Measurements from ENCODE around the gene KLHL24. TPM values are rescaled to one million over a fixed set of nuclear protein-coding genes. Genes with fewer than 3 reads are reported as not detected.

KLHL24 gene
- total RNA-seq, 1 donor from 2014 or later = 97.2 TPM

DNA sequence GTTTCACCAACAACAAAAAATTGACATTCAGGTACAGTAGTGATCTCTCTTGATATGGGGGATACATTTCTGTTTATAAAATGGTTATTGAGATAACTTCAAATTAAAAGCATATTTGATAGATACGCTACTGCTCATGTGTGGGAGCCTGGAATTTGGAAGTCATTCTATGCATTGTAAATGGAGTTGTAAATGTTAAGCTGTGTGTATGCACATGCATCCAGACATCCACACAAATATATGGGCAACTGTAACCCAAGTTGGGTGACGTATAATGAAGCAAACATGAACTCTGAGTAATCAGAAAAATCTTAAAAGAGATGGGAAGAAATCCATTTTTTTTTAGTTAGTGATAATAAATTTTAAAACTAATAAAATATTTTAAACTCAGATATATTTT, 9.8 kb downstream of the KLHL24 start:
- Histone ChIP-seq H3K9me3 (ENCODE audit: low read depth) (no peaks in the 10 kb centered on the region), H3K4me2 (no peak overlapping the region), H3K27ac (no peak overlapping the region), H2AFZ (replicated peaks) (no peak overlapping the region), H3K9ac (no peak overlapping the region), H3K36me3 (peaks cover 7% of the 10 kb centered on the region), H3K4me3 (no peak overlapping the region), H3K4me1 (no peaks in the 10 kb centered on the region), H3K79me2 (ENCODE audit: low read depth) (peaks cover 17% of the 10 kb centered on the region), H3F3A (ENCODE audit: low read depth) (no peaks in the 10 kb centered on the region), H3K27me3 (no peaks in the 10 kb centered on the region), H4K20me1 (ENCODE audit: low read depth) (peaks cover 6% of the 10 kb centered on the region)
- Mint-ChIP-seq H3K9me3 (peaks cover 4% of the 10 kb centered on the region), H3K36me3 (peaks cover 22% of the 10 kb centered on the region), H3K4me1 (no peaks in the 10 kb centered on the region), H3K4me3 (no peak overlapping the region), H3K27ac (no peak overlapping the region), H3K27me3 (ENCODE audit: insufficient read depth, low read depth) (peaks cover 2% of the 10 kb centered on the region)
- no peak for DNase-seq (ENCODE audit: low spot score)
- TF ChIP-seq, protein P1, sequence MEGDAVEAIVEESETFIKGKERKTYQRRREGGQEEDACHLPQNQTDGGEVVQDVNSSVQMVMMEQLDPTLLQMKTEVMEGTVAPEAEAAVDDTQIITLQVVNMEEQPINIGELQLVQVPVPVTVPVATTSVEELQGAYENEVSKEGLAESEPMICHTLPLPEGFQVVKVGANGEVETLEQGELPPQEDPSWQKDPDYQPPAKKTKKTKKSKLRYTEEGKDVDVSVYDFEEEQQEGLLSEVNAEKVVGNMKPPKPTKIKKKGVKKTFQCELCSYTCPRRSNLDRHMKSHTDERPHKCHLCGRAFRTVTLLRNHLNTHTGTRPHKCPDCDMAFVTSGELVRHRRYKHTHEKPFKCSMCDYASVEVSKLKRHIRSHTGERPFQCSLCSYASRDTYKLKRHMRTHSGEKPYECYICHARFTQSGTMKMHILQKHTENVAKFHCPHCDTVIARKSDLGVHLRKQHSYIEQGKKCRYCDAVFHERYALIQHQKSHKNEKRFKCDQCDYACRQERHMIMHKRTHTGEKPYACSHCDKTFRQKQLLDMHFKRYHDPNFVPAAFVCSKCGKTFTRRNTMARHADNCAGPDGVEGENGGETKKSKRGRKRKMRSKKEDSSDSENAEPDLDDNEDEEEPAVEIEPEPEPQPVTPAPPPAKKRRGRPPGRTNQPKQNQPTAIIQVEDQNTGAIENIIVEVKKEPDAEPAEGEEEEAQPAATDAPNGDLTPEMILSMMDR (IDR thresholded peaks at IDR 0.05) = no peak
- no peak for TF ChIP-seq EZH2phosphoT487 (IDR thresholded peaks at IDR 0.05)
- TF ChIP-seq EZH2 (IDR thresholded peaks at IDR 0.05) = no peak

DNA sequence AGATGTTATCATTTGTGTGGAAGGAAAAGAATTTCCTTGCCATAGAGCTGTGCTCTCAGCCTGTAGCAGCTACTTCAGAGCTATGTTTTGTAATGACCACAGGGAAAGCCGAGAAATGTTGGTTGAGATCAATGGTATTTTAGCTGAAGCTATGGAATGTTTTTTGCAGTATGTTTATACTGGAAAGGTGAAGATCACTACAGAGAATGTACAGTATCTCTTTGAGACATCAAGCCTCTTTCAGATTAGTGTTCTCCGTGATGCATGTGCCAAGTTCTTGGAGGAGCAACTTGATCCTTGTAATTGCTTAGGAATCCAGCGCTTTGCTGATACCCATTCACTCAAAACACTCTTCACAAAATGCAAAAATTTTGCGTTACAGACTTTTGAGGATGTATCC, 15.1 kb downstream of the KLHL24 start:
- H3K4me1 ChIP-seq = no peaks in the 10 kb centered on the region
- no peaks in the 10 kb centered on the region for H3K27me3 ChIP-seq
- peaks cover 2% of the 10 kb centered on the region for H3K27me3 Mint-ChIP-seq (ENCODE audit: insufficient read depth, low read depth)
- H3K4me3 ChIP-seq = no peak overlapping the region
- H3K9me3 ChIP-seq (ENCODE audit: low read depth) = peaks cover 22% of the 10 kb centered on the region
- no peak overlapping the region for H2AFZ ChIP-seq (replicated peaks)
- H3K27ac ChIP-seq = no peak overlapping the region
- no peaks in the 10 kb centered on the region for H4K20me1 ChIP-seq (ENCODE audit: low read depth)
- H3K9me3 Mint-ChIP-seq = peaks cover 38% of the 10 kb centered on the region
- DNase-seq (ENCODE audit: low spot score) = no peak
- no peak overlapping the region for H3K9ac ChIP-seq
- peaks cover 9% of the 10 kb centered on the region for H3K79me2 ChIP-seq (ENCODE audit: low read depth)
- H3K4me2 ChIP-seq = no peak overlapping the region
- no peak overlapping the region for H3K4me3 Mint-ChIP-seq
- peaks cover 51% of the 10 kb centered on the region for H3K36me3 Mint-ChIP-seq
- H3K4me1 Mint-ChIP-seq = no peaks in the 10 kb centered on the region
- TF ChIP-seq EZH2phosphoT487 (IDR thresholded peaks at IDR 0.05) (no peak), EZH2 (IDR thresholded peaks at IDR 0.05) (no peak)
- TF ChIP-seq, protein P1 (IDR thresholded peaks at IDR 0.05) = no peak
- no peak overlapping the region for H3K27ac Mint-ChIP-seq
- H3F3A ChIP-seq (ENCODE audit: low read depth) = no peaks in the 10 kb centered on the region
- H3K36me3 ChIP-seq = peaks cover 44% of the 10 kb centered on the region

DNA sequence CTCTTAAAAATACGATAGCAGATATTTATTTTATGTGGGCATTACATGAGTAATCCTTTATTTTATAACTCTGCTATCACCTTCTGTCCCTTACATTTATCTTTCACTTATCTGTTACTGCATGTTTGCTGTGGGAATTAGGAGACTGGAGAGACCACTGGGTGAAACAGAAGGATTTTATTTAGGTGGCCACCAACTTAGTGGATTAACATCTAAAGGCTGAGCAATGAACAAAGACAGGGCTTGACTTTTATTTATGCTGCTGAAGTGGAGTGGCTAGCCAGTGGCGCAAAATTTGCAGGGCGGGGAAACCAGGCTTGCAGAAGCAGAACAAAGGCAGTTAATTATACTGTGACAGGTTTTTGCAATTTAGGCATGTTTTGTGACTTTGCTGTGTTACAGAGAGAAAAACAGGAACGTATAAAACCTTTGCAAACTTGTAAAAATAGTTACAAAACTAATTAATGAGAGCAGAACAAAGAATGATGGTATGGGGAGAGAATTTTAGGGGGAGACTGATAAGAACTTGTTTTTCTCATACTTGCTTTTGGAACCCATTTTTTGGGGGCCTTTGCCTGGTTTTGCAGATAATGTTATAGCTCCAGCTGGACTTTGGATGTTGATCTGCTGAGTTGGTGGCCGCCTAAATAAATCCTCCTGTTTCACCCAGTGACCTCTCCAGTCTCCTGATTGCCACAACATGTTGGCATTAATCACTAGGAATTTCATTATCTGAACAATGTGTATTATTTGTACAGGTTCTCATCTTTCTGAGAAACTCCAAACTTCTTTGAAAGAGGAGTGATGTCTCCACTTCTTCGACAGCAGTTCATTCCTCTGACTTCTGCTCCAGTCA, 18.0 kb downstream of the KLHL24 start:
- peaks cover 9% of the 10 kb centered on the region for H3K79me2 ChIP-seq (ENCODE audit: low read depth)
- H3K4me3 ChIP-seq = no peak overlapping the region
- peaks cover 22% of the 10 kb centered on the region for H3K9me3 ChIP-seq (ENCODE audit: low read depth)
- H3K9ac ChIP-seq = no peak overlapping the region
- H2AFZ ChIP-seq (replicated peaks) = no peak overlapping the region
- no peaks in the 10 kb centered on the region for H4K20me1 ChIP-seq (ENCODE audit: low read depth)
- no peak for TF ChIP-seq EZH2phosphoT487 (IDR thresholded peaks at IDR 0.05)
- TF ChIP-seq EZH2 (IDR thresholded peaks at IDR 0.05) = peak; percentile 30
- TF ChIP-seq, protein P1 (IDR thresholded peaks at IDR 0.05) = no peak
- H3K4me1 Mint-ChIP-seq = no peaks in the 10 kb centered on the region
- H3K27ac ChIP-seq = no peak overlapping the region
- H3K36me3 Mint-ChIP-seq = peaks cover 54% of the 10 kb centered on the region
- peaks cover 44% of the 10 kb centered on the region for H3K36me3 ChIP-seq
- H3K4me1 ChIP-seq = no peaks in the 10 kb centered on the region
- H3K27me3 Mint-ChIP-seq (ENCODE audit: insufficient read depth, low read depth) = no peaks in the 10 kb centered on the region
- H3K27me3 ChIP-seq = no peaks in the 10 kb centered on the region
- peaks cover 45% of the 10 kb centered on the region for H3K9me3 Mint-ChIP-seq
- DNase-seq (ENCODE audit: low spot score) = peak; percentile 4
- H3K27ac Mint-ChIP-seq = no peak overlapping the region
- no peak overlapping the region for H3K4me3 Mint-ChIP-seq
- H3F3A ChIP-seq (ENCODE audit: low read depth) = no peaks in the 10 kb centered on the region
- H3K4me2 ChIP-seq = no peak overlapping the region
